Epidermal melanocyte (primary cell): ENCODE data around the gene RNF13.

ENCODE experiments used
- DNase-seq: peaks from one replicate; pipeline ENCODE4 v3.0.0; 2011; ENCODE audit warnings: low spot score; ENCODE audit not compliant: insufficient read length

The RNF13 gene, protein sequence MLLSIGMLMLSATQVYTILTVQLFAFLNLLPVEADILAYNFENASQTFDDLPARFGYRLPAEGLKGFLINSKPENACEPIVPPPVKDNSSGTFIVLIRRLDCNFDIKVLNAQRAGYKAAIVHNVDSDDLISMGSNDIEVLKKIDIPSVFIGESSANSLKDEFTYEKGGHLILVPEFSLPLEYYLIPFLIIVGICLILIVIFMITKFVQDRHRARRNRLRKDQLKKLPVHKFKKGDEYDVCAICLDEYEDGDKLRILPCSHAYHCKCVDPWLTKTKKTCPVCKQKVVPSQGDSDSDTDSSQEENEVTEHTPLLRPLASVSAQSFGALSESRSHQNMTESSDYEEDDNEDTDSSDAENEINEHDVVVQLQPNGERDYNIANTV

DNA sequence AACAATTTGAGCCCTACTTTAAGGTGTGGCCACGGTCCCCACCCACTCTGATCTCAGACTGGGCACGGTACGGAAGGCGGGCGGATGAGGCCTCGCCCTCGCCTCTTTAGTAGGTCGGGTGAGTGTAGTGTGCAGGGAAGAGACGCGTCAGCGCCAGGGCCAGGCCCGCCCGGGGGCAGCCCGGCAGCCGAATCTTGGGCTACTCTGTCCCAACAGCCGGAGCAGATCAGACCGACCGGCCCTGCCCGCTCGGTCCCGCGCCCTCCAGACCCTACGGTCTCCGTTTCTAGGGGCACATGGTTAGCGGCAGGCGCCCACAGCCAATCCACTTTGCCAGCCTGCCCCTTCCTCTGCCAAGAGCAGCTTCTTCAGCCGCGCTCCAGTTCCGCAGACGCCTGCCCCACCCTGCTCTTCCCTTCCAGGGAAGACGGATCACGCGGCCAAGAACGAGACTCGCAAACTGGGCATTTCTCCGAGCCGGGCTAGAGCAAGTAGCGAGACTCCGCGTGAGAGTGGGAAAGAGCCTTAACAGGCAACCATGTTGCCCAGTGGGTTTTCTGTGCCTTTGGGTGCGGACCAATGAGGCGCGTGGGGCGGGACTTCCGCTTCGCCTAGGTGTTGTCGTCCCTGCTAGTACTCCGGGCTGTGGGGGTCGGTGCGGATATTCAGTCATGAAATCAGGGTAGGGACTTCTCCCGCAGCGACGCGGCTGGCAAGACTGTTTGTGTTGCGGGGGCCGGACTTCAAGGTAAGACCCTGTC, at the start of gene RNF13:
TSS of gene RNF13 (plus strand) at position 610 of the 761 bp plus-strand sequence. CDS start 32,812 bp downstream, outside the sequence.
- DNase-seq = peak; percentile 80

GRCh38 chr3:149763565-149764195, 49.3 kb upstream of the RNF13 start:
- DNase-seq = no peak

GRCh38 chr3:149764302-149764701, 48.7 kb upstream of the RNF13 start:
- DNase-seq = no peak

GRCh38 chr3:149765762-149766334, 47.2 kb upstream of the RNF13 start:
- no peak for DNase-seq

DNA sequence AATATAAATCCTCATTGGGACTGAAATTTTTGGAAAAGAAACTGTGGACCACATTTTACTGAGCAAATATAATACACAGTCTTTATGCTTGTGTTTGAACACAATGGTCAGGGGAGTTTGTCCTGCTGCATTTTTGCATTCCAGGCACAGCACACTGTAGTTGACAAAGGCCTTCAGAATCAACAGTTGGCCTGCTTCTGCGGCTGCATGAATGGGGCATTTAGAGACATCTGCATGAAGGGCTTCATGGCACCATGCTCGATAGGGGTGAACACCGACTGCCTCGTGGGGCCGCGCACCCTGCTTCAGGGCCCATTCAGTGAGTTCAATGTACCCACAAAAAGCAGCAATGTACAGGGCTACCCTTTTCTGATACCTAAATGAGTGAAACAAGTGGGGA, 45.3 kb upstream of the RNF13 start:
- DNase-seq = no peak

GRCh38 chr3:149768704-149769103, 44.3 kb upstream of the RNF13 start:
- no peak for DNase-seq

GRCh38 chr3:149770246-149770645, 42.8 kb upstream of the RNF13 start:
- no peak for DNase-seq

GRCh38 chr3:149771652-149772271, 41.3 kb upstream of the RNF13 start:
- peak; percentile 50 for DNase-seq

GRCh38 chr3:149772861-149773260, 40.2 kb upstream of the RNF13 start:
- DNase-seq = no peak

DNA sequence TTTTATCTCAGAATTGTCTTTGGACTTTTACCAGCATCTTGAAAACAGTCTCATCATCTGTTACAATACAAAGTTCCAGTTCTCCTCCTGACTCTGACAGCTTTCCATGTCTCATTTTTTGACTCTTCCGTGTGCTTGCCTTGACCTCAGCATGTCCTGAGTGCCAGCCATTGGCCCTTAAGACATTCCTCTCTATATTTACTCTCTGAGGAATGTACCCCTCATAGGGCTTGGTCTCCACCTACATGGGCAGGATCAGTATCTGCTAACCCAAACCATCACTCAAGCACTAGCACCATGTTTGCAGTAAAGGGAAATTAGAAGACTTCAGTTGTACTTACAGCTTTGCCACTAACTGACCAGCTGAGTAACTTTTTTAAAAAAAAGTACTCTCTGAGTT, 36.8 kb upstream of the RNF13 start:
- no peak for DNase-seq

GRCh38 chr3:149777414-149778214, 35.4 kb upstream of the RNF13 start:
- no peak for DNase-seq

- no peak for DNase-seq
Measured at GRCh38 chr3:149781211-149781610, 31.8 kb upstream of the RNF13 start.

DNA sequence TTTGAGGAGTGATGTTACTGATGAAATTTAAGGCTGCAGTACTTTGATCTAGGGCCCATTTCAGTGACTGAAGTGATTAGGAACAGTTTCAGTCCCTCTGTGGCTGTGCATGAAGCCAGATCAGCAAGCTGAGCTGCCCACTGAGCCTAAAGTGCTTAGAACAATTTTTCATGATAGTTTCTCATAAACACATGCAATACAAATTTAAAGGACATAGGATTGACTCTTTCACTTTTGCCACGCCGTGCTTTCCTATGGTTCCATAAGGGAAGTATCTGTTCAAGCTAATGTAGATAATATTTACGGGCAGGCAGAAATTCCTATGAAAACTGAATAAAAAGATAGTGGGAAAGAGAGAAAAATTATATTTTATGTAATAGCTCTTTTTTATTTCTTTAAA, 31.3 kb upstream of the RNF13 start:
- DNase-seq = no peak

- DNase-seq = peak; percentile 31
Measured at GRCh38 chr3:149783576-149783975, 29.4 kb upstream of the RNF13 start.

- no peak for DNase-seq
Measured at GRCh38 chr3:149784064-149784704, 28.8 kb upstream of the RNF13 start.

GRCh38 chr3:149790268-149790667, 22.7 kb upstream of the RNF13 start:
- DNase-seq = no peak

- DNase-seq = no peak
Measured at GRCh38 chr3:149790698-149791097, 22.3 kb upstream of the RNF13 start.

DNA sequence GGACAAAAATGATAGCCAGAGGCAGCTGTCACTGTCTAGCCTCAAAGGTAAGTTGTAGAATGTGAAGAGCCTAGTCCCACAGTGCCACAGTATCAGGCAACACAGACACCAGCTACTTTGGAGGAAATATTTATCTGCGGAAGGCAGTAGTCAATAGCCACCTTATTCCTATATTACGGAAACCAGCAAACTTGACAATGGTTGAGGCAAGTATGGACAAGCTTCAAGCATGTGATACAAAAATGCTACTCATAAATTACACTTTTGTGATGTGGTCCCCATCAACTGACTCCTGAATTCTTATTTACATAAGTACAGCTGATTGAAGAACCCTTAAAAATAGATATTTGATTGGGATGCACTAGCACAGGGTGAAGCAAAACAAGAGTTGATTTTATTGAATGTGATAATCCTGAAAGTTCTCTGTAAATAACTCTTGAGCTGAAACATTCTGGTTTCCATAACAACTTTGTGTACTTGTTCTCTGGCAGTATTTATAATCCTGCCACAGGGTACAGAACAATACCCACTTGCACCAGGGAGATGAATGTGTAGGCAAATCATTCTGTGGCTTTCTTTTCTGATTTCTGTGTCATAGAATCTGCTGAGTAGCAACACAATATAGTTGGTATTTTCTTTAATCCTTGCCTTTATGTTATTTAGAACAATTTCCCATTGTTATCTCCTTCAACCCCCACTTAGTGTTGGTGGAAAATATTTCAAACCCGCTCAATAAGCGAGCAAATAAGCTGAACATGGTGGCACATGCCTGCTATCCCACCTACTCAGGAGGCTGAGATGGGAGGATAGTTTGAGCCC, 20.4 kb upstream of the RNF13 start, which contains the start of gene ANKUB1:
TSS of gene ANKUB1 (minus strand) at position 103 of the 819 bp plus-strand sequence. CDS start 188 bp downstream, outside the sequence.
- DNase-seq = no peak

DNA sequence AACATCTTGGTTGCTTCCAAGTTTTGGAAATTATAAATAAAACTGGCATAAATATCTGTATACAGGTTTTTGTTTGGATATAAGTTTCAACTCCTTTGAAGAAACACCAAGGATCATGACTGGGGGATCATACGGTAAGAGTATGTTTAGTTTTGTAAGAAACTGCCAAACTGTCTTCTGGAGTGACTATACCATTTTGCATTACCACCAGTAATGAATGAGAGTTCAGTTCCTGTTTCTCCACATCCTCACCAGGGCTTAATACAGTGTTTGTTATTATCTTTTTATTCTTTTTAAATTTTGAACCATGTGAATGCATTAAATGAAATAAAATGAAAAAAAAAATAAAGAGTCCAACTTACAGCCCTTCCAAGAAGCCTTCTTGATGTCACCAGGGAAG, 17.0 kb upstream of the RNF13 start:
- no peak for DNase-seq
